Fibroblast of villous mesenchyme (primary cell): ENCODE results near the gene AGR3. TPM values are rescaled to one million over a fixed set of nuclear protein-coding genes. Genes with fewer than 3 reads are reported as not detected.
A peak's percentile ranks its signal among the peaks of the same experiment; 100 is the strongest.

Source experiments
- DNase-seq: peaks from one replicate; pipeline ENCODE4 v3.0.0-alpha.2; 2010; ENCODE audit warnings: low read depth
- H3K4me3 ChIP-seq: 2 replicates; pipeline ENCODE4 v1.5.1; 2011; ENCODE audit warnings: low read depth, mild to moderate bottlenecking, low read length
- total RNA-seq: library from RNA; depleted of rRNA; stranded (reverse); fragments of >200 nt; gene quantifications from 2 replicates; pipeline ENCODE4 v1.2.3, GENCODE V29; 2012
- TF ChIP-seq, protein P1 (sequence below): IDR thresholded peaks from 2 replicates; pipeline ENCODE4 v1.5.1; 2012; ENCODE audit warnings: low read depth, mild to moderate bottlenecking, low read length; ENCODE audit not compliant: insufficient read depth

AGR3 gene
- total RNA-seq, 1 donor: not detected

DNA sequence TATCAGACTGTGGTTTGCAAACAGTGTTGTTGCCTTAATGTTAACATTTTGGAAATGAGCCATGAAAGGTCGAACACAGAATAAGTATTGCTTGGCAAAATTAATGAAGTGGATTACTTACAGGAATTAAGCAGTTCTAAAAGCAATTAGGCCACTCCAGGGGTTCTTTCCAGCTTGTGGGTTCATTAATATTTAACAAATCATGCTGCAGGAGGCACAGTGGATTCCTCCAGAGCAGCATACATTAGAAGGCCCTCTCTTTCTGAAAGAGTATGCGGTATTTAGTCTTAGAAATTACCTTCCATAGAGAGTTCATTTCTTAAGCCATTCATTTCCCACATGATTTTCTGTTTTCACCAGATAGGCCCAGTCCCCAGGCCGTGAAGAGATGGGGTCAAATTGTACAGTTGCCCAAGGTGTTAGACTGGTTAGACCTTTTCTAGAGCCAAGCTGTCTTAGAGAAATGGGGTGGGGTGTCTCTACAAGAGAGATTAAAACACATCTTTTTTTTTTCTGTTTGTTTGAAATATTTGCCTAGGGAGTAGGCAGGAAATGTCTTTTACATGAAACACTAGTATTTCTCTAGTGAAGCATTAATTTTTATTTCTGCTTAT lies 40.0 kb upstream of the AGR3 start:
- no peak overlapping the region for H3K4me3 ChIP-seq
- no peak for DNase-seq
- TF ChIP-seq, protein P1, sequence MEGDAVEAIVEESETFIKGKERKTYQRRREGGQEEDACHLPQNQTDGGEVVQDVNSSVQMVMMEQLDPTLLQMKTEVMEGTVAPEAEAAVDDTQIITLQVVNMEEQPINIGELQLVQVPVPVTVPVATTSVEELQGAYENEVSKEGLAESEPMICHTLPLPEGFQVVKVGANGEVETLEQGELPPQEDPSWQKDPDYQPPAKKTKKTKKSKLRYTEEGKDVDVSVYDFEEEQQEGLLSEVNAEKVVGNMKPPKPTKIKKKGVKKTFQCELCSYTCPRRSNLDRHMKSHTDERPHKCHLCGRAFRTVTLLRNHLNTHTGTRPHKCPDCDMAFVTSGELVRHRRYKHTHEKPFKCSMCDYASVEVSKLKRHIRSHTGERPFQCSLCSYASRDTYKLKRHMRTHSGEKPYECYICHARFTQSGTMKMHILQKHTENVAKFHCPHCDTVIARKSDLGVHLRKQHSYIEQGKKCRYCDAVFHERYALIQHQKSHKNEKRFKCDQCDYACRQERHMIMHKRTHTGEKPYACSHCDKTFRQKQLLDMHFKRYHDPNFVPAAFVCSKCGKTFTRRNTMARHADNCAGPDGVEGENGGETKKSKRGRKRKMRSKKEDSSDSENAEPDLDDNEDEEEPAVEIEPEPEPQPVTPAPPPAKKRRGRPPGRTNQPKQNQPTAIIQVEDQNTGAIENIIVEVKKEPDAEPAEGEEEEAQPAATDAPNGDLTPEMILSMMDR: no peak

DNA sequence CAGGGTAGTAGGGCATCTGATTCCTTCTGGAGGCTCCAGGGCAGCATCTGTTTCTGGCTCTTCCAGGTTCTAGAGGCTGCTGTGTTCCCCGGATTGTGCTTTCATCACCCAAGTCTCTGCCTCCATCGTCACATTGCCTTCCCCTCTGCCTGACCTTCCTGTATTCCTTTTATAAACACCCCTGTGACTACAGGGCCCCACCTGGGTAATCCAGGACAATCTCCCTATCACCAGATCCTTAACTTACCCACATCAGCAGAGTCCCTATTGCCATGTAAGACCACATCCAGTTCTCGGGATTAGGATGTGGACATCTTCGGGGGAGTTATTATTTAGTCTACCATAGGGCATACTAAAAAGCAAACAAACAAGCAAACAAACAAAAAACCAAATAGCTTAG lies 39.4 kb upstream of the AGR3 start:
- DNase-seq: no peak
- TF ChIP-seq, protein P1: no peak
- H3K4me3 ChIP-seq: no peak overlapping the region

DNA sequence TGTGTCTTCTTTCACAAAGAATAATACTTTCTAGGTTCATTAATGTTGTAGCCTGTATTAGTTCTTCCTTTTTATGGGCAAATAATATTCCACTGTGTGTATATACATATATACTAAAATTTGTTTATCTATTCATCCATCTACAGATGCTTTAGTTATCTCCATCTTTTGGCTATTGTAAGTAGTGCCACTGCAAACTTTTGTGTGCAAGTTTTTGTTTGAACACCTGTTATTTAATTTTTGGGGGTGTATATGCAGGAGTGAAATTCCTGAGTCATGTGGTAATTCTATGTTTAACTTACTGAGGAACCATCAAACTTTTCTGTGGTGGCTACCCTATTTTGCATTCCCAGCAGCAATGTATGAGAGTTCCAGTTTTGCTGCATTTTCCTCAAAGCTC lies 37.7 kb upstream of the AGR3 start:
- TF ChIP-seq, protein P1: no peak
- DNase-seq: no peak
- H3K4me3 ChIP-seq: no peak overlapping the region

DNA sequence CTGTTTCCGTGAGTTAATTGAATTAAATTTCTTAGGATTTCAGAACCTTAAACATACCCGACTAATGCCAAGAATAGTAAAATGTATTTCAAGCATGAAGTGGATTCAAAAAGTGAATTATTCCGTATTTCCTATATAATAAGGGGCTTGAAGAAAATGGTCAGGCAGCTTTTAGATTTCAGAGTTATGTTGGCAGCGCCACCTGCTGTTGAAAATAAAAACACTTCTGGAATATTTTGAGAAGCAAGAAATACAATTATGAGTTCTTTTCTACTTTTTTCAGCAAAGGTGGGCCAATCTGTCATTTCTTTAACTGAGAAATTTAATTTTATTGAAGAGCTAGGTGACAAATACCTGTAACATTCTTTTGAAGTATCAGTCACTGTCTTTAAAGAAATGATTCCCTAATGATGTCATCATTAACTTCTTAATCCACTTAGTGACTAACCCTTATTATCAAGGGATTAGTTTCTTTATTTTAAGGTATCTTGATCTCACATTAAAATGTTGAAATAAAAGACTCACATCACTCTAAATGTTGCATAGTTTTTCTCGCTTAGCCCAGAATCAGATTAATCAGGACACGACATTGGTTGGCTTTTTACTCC lies 36.6 kb upstream of the AGR3 start:
- TF ChIP-seq, protein P1: peak; percentile 64
- H3K4me3 ChIP-seq: no peak overlapping the region
- peak; percentile 66 for DNase-seq

DNA sequence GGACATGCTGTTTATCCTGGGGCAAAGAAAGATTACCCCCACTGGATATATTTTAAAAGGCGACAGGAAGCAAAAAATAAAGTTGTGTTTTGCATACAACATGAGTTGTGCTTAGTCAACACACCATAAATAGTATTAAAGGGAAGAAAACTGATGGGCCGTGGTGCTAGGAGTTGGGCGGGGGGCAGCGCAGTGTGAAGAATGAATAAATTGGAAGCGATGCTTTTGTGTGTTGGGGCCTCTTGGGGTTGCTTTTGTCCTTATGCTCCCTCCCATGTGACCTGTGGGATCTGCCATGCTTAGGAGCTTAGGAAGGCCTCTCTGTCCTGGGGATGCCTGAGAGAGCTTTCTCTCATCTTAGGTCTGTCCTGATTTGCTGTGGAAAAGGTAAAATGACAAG lies 35.0 kb upstream of the AGR3 start:
- H3K4me3 ChIP-seq: no peak overlapping the region
- TF ChIP-seq, protein P1: no peak
- DNase-seq: no peak

DNA sequence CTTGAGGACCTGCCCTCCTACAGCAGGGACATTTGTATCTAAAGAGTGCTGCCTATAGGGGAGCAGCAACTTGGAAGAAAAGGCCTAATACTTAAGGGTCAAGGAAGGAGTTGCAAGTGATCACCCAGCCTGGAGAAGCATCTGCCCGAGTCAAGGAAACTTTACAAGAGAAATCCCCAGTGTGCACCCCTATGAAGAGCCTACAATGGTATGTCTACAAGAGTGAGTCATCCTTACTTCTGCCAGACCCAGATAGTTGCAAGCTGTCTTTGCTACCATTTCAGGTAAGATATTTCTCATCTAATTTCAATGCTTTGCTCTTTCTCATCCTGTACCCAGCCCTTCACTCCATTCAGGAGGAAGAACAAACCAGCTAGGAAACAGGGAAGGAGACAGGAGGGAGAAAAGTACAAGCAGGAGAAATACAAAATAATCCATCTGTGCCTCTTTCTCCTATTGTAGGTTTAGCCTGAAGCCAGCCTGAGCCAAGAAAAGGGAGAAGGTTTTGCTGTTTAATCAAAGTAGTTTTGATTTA lies 34.4 kb upstream of the AGR3 start:
- H3K4me3 ChIP-seq: no peak overlapping the region
- peak; percentile 78 for DNase-seq
- TF ChIP-seq, protein P1: no peak
